GM12872 (cell line): ENCODE results near the gene TRPV6.

Source experiments
- TF ChIP-seq, protein P1 (sequence below): IDR thresholded peaks from 3 replicates; pipeline ENCODE4 v1.5.1; 2011; ENCODE audit warnings: low read depth, mild to moderate bottlenecking, low read length, moderate library complexity; ENCODE audit not compliant: insufficient read depth

Gene TRPV6

DNA sequence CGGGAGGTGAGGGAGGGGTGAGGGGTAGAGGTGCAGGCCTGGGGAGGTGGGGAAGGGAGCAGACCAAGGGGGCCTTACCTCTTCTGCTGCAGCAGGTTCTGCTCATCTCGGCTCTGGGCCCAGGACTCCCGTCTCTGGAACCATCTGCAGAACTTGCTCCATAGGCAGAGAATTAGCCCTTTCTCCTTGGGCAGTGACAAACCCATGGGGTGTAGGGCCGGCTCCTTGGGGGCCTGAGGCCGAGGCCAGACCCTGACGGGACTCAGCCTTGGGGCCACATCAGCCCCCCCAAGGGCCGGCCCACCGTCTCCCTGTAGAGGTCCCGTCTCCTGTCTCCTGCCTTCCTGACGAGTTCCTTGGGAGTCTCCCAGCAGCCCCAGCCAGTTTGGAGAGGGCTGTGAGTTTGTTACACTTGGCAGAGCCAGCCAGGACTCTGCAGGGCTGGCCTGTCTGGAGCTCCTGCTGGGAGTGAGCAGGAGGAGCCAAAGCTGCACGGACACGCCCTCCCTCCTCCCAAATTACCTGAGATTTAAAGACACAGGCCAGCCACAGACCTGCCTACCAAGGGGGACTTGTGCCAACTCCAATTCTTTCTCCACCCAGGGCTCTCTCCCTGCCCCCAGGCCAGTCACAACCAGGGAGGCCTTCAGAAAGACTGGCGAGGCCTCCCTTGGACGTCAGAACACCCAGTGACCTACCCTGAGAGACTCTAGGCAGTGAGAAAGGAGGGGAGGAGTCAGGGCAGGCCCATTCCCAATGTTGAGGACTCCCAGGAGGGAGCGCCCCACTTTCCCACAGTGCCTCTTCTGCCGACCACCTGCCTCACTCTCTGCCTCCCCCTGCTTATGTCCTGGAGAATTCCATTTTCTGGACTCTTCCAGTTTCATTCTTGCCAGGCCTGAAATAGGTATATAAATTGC lies at the start of gene TRPV6:
TSS of gene TRPV6 (minus strand) at position 435 of the 920 bp plus-strand sequence.
- TF ChIP-seq, protein P1, sequence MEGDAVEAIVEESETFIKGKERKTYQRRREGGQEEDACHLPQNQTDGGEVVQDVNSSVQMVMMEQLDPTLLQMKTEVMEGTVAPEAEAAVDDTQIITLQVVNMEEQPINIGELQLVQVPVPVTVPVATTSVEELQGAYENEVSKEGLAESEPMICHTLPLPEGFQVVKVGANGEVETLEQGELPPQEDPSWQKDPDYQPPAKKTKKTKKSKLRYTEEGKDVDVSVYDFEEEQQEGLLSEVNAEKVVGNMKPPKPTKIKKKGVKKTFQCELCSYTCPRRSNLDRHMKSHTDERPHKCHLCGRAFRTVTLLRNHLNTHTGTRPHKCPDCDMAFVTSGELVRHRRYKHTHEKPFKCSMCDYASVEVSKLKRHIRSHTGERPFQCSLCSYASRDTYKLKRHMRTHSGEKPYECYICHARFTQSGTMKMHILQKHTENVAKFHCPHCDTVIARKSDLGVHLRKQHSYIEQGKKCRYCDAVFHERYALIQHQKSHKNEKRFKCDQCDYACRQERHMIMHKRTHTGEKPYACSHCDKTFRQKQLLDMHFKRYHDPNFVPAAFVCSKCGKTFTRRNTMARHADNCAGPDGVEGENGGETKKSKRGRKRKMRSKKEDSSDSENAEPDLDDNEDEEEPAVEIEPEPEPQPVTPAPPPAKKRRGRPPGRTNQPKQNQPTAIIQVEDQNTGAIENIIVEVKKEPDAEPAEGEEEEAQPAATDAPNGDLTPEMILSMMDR = no peak

DNA sequence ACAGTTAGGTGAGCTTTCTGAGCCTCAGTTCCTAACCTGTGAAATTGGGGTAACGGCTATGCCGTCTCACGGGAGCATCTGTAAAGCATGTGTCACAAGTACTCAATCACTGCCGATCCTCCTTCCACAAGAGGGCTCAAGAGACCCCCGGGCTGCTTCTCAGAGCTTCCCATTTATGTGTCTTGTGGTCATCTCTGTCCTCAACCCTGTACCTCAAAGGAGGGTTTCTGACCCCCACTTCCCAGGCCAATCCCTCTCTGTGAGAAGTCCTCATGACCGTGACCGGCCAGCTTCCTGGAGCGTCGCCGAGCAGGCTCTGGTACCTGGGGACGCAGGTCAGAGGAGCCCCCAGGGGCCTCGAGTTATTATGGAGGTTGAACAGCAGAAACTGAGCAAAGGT lies 48.5 kb upstream of the TRPV6 start:
- TF ChIP-seq, protein P1 = no peak

DNA sequence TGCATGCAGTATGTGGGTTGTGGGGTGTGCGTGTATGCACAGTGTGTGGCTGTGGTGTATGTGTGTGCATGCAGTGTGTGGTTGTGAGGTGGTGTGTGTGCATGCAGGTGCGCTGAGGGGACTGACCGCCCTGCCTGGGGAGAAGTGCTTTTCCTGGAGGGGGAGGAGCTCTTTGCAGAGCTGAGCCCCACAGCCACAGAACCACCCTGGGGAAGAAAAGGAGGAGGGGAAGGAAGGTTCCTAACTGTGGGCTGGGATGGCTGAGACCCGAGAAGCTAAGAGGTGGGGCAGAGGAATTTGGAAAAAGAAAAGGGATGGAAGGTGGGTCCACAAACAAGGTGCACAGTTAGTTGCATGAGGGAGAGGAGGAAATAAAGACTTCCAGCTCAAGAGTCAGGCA lies 48.1 kb upstream of the TRPV6 start, which contains the start of gene TRPV5:
TSS of gene TRPV5 (minus strand) at position 123 of the 400 bp plus-strand sequence. CDS start 287 bp downstream, outside the sequence.
- TF ChIP-seq, protein P1 = no peak

DNA sequence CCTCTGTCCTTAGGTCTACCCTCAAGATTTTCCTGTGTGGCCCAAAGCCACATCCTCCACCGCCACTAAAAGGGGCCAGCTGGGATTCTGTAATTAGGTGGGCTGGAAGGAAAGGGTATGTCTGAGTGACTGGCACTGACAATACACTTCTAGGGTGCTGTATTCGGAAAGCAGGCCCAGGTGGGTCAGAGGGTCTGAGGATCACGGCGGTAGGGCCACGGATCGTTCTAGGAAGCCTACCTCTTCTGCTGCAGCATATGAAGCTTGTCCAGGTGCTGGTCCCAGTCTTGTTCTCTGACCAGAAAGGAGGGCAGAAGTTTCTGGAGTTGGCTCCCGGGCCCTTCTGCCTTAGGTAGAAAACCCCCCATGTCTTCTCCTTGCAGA lies 47.5 kb upstream of the TRPV6 start:
- TF ChIP-seq, protein P1 = no peak

DNA sequence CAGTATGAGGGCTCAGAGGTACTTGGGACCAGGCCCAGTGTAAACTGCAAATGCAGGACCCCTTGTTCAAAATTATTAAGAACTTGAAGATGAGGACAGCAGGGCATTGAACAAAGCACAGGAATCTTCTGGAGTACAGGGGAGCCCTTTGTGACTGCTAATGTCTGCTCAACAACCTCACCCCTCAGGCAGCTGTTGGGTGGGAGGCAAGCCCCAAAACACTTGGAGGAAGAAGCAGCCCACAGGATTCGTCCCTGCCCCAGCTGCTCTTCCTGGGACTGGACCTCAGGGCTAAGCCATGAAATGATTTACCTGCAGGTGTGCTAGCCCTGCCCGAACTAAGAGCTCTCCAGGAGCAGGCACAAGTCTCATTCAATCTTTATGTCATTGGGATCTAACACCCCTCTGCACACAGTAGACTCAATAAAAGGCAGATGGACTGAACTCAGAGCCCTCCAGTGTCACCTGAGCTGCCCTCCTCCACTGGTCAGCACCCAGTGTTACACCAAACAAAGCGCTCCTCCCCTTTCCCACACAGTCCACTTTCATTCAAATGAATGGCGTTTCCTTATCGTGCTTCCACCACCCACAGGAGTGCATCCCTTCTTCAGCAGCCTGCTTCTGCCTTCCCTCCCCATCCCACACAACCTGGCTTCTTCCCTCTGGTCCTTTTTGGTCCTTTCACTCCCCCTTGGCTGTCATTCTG lies 47.0 kb upstream of the TRPV6 start:
- TF ChIP-seq, protein P1 = no peak

DNA sequence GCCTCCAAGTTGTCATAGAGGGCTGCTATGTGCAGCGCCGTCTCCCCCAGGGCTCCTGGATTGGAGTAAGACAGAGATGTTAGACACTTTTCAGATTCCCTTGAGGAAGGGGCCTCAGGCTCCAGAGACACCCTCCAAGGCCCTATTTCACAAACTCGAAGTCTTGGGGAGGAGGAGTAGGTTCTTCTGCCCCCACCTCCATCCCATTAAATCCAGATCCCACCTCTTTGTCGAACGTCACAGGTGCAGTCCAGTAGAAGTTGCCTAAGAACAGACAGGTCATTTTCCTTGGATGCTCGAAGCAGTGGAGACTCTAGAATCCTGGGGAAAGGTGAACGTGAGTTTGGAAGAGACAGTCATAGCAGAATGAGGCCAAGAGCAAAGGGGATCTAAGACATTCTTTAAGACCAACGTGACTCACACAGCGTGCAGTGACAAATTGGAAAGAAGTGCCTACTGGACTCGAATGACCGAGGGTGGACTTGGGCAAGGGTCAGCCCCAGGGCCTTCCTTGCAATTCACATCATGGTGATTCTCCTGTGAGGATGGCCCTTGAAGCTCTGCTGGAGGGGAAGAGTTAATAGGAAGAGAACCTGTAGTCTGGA lies 44.7 kb upstream of the TRPV6 start:
- TF ChIP-seq, protein P1 = no peak

DNA sequence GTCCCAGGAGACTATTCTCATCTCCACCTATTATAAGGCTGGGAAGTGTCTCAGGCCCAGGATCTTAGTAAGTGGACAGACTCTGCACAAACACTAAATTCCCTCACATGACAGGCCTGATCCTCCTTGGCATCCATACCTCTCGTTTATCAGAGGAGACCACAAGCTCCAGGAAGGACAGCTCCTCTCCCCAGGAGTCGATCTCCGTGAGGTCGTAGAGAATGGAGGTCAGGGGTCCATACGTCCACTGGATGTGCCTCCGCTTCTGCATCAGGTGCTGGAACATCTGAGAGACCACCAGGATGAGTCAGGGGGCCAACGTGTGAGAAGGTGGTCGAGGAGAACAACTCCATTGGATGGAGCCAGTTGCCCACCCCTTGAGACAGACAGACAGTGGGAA lies 42.4 kb upstream of the TRPV6 start:
- TF ChIP-seq, protein P1 = no peak
